ENCODE results near the gene RNASE8. TPM values are rescaled to one million over a fixed set of nuclear protein-coding genes. Genes with fewer than 3 reads are reported as not detected.

The RNASE8 gene
- total and polyA plus RNA-seq, 2 of the 4 experiments (the other 2 are of a cell fraction): not detected

DNA sequence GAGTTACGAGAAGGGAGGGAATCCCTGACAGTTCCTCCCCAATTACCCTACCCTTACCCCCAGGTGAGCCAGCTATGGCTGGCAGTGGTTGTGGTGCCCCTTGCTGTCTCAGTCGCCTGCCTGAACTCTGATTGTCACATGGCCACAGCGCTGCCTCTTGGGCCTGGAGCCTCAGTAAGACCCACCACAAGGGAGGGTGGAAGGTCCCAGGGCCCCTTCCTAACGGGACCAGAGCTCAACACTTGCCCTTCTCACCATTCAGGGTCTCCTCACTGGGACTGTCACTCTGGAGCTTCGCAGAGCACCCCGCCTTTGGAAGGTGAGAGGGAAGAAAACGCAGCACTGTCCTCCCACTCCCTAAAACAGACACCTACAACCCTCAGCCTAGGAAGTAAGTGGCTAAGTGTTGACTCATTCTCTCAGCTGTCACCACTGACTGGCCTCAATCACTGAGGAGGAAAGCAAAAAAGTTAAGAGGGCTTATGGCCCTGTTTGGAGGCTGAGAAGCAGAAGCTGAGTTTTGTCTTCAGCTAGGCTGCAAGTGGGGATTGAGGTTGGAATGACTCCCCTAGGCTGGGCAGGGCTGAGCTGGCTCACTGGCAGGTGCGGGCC, 44.3 kb downstream of the RNASE8 start:
- peak overlapping the region; percentile 16; the same call in 1 of the 2 replicates for H2AK5ac ChIP-seq (ENCODE audit: low read depth, low read length)
- POLR2A ChIA-PET (ENCODE audit: unreplicated experiment): no interaction called here
- H4K91ac ChIP-seq (ENCODE audit: insufficient read depth, low read depth, low read length): no peak overlapping the region
- no peak overlapping the region for H2BK120ac ChIP-seq (ENCODE audit: low read depth, low read length)
- no peaks in the 10 kb centered on the region for H3K36me3 ChIP-seq (ENCODE audit: control insufficient read depth, insufficient read depth, low read length)
- no peak overlapping the region for H3K4me2 ChIP-seq (ENCODE audit: low read depth, low read length)
- no peak overlapping the region for H2BK5ac ChIP-seq (ENCODE audit: low read depth, low read length, poor library complexity, severe bottlenecking)
- no peak overlapping the region for H3K4me3 ChIP-seq (ENCODE audit: insufficient read depth, low read depth, low read length)
- no peak overlapping the region for H4K5ac ChIP-seq (ENCODE audit: low read depth, low read length)
- peak overlapping the region; percentile 16 for H2AK9ac ChIP-seq (replicated peaks; ENCODE audit: low read depth, low read length, poor library complexity)
- no TSS peak for BruUV-seq (replicated peaks)
- DNase-seq (no peak), ATAC-seq (ENCODE audit: low read depth) (no peak)
- dilution Hi-C loops (cut with HindIII; ENCODE audit: low sequenced_read_pairs, unreplicated experiment) (no loop called here), intact Hi-C loops (cut with micrococcal nuclease) (loop anchor here (5.0 kb wide), 2 partner anchors 245 to 420 kb away; partner anchors contain the start of gene RNASE4), in situ Hi-C loops (cut with MboI; ENCODE audit: low sequenced_read_pairs) (loop anchor here (5.0 kb wide), 1 partner anchor 85 kb away; no protein-coding TSS in a partner anchor)
- H3K27me3 ChIP-seq (ENCODE audit: control insufficient read depth, insufficient read depth, low read length): no peaks in the 10 kb centered on the region
- H3K4ac ChIP-seq (ENCODE audit: low read depth, low read length): no peak overlapping the region; the same call in 1 of the 2 replicates
- WGBS, 2 experiments (ENCODE audit: extremely low coverage in 2 of 2, insufficient read length in 1 of 2): no CpG with 5 or more reads among the region's 8 CpGs
- no peak overlapping the region for H3K56ac ChIP-seq (ENCODE audit: extremely low read depth, insufficient read depth, low read length)
- CTCF ChIA-PET: interaction anchor here (0.8 to 3.0 kb wide), 4 partner anchors 9 to 87 kb away, joined by 3 to 22 read pairs (median 4); no protein-coding TSS in a partner anchor
- H3K79me1 ChIP-seq (ENCODE audit: low read depth in 1 of 2, low read length in 2 of 2): 0 out of 4 replicates have a peak, but pooled peaks cover 0 to 2% of the 10 kb centered on the region in 2 experiments
- H4K20me1 ChIP-seq (ENCODE audit: insufficient read depth, low read length): no peaks in the 10 kb centered on the region; the same call in 1 of the 2 replicates
- no peak overlapping the region for H3K18ac ChIP-seq (ENCODE audit: low read depth, low read length)
- H3K14ac ChIP-seq (replicated peaks; ENCODE audit: low read depth, low read length): no peak overlapping the region
- H3K9ac ChIP-seq (ENCODE audit: low read depth, low read length): no peak overlapping the region
- H4K8ac ChIP-seq (ENCODE audit: low read depth in 2 of 2, low read length in 2 of 2): no peak overlapping the region
- no peak overlapping the region for H3K27ac ChIP-seq (ENCODE audit: insufficient read depth, low read length)
- no peak overlapping the region for H2BK15ac ChIP-seq (ENCODE audit: low read depth, low read length)
- H3K23ac ChIP-seq (ENCODE audit: low read depth, low read length): no peak overlapping the region
- H3K9me3 ChIP-seq (ENCODE audit: control insufficient read depth, insufficient read depth, low read length): no peaks in the 10 kb centered on the region
- H3K9me1 ChIP-seq (ENCODE audit: insufficient read depth, low read length): peaks cover 3% of the 10 kb centered on the region; the same call in 1 of the 2 replicates
- H2BK20ac ChIP-seq (ENCODE audit: low read depth, low read length): no peak overlapping the region
- peaks cover 6% of the 10 kb centered on the region for H3K4me1 ChIP-seq (ENCODE audit: control insufficient read depth, insufficient read depth, low read length)
- H2AFZ ChIP-seq (replicated peaks; ENCODE audit: low read length, poor library complexity): no peak overlapping the region
- no peak for TF ChIP-seq CEBPB (IDR thresholded peaks at IDR 0.05; ENCODE audit: low read depth, low read length)
- TF ChIP-seq, protein P1, sequence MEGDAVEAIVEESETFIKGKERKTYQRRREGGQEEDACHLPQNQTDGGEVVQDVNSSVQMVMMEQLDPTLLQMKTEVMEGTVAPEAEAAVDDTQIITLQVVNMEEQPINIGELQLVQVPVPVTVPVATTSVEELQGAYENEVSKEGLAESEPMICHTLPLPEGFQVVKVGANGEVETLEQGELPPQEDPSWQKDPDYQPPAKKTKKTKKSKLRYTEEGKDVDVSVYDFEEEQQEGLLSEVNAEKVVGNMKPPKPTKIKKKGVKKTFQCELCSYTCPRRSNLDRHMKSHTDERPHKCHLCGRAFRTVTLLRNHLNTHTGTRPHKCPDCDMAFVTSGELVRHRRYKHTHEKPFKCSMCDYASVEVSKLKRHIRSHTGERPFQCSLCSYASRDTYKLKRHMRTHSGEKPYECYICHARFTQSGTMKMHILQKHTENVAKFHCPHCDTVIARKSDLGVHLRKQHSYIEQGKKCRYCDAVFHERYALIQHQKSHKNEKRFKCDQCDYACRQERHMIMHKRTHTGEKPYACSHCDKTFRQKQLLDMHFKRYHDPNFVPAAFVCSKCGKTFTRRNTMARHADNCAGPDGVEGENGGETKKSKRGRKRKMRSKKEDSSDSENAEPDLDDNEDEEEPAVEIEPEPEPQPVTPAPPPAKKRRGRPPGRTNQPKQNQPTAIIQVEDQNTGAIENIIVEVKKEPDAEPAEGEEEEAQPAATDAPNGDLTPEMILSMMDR (conservative IDR thresholded peaks at IDR 0.05; ENCODE audit: low read depth, low read length): no peak
- TF ChIP-seq CHD1 (IDR thresholded peaks at IDR 0.05; ENCODE audit: low read depth, low read length): no peak
- no peak for TF ChIP-seq MAZ (IDR thresholded peaks at IDR 0.05; ENCODE audit: borderline replicate concordance, low read depth, low read length)
- TF ChIP-seq RCOR1 (IDR thresholded peaks at IDR 0.05; ENCODE audit: insufficient replicate concordance, low read length): no peak
- TF ChIP-seq NFE2L2 (IDR thresholded peaks at IDR 0.05; ENCODE audit: low read depth, low read length): no peak
- no peak for TF ChIP-seq RAD21 (IDR thresholded peaks at IDR 0.05; ENCODE audit: low read length)
- no peak for TF ChIP-seq BHLHE40 (IDR thresholded peaks at IDR 0.05; ENCODE audit: low read depth, low read length)
- TF ChIP-seq, protein P2, sequence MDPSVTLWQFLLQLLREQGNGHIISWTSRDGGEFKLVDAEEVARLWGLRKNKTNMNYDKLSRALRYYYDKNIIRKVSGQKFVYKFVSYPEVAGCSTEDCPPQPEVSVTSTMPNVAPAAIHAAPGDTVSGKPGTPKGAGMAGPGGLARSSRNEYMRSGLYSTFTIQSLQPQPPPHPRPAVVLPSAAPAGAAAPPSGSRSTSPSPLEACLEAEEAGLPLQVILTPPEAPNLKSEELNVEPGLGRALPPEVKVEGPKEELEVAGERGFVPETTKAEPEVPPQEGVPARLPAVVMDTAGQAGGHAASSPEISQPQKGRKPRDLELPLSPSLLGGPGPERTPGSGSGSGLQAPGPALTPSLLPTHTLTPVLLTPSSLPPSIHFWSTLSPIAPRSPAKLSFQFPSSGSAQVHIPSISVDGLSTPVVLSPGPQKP (IDR thresholded peaks at IDR 0.05; ENCODE audit: borderline replicate concordance, low read depth, low read length): no peak
- no peak for TF ChIP-seq FOS (IDR thresholded peaks at IDR 0.05; ENCODE audit: low read depth, low read length)
- TF ChIP-seq POLR2A (IDR thresholded peaks at IDR 0.05; ENCODE audit: low read depth, low read length): no peak
- TF ChIP-seq, protein P3, sequence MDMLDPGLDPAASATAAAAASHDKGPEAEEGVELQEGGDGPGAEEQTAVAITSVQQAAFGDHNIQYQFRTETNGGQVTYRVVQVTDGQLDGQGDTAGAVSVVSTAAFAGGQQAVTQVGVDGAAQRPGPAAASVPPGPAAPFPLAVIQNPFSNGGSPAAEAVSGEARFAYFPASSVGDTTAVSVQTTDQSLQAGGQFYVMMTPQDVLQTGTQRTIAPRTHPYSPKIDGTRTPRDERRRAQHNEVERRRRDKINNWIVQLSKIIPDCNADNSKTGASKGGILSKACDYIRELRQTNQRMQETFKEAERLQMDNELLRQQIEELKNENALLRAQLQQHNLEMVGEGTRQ (IDR thresholded peaks at IDR 0.05; ENCODE audit: low read depth, low read length): no peak
- TF ChIP-seq SMC3 (IDR thresholded peaks at IDR 0.05; ENCODE audit: low read depth, low read length): no peak
- no peak for TF ChIP-seq MXI1 (IDR thresholded peaks at IDR 0.05; ENCODE audit: borderline replicate concordance, low read depth, low read length)
- no peak for TF ChIP-seq RFX5 (IDR thresholded peaks at IDR 0.05; ENCODE audit: low read depth, low read length)
